HepG2 (cell line): Measurements from ENCODE around the gene CDYL2.

Experiments
- AGO1 ChIP-seq: fragments of 200-400 bp; formaldehyde crosslinking; IDR thresholded peaks from 2 replicates; pipeline ENCODE4 v1.6.1; 2017; ENCODE audit warnings: mild to moderate bottlenecking, low read depth, low read length, moderate library complexity; ENCODE audit not compliant: poor library complexity, severe bottlenecking
- ARID2 ChIP-seq: sonication (generic); formaldehyde crosslinking; IDR thresholded peaks from 2 replicates; pipeline ENCODE4 v1.8.1; 2022; ENCODE audit warnings: mild to moderate bottlenecking, missing genetic modification reagents, borderline replicate concordance
- CBFB ChIP-seq: sonication (generic); formaldehyde crosslinking; IDR thresholded peaks from 2 replicates; pipeline ENCODE4 v1.4.0; 2020; ENCODE audit warnings: missing genetic modification reagents
- ELF3 ChIP-seq: IDR thresholded peaks from 2 replicates; pipeline ENCODE4 v1.6.1; 2016; ENCODE audit warnings: missing genetic modification reagents, missing compliant biosample characterization
- POLR2AphosphoS2 ChIP-seq: IDR thresholded peaks from 2 replicates; pipeline ENCODE4 v1.6.1; 2011; ENCODE audit warnings: low read depth, low read length, improper control_type of control experiment
- POLR2AphosphoS5 ChIP-seq: IDR thresholded peaks from 2 replicates; pipeline ENCODE4 v1.6.1; 2012; ENCODE audit warnings: low read depth, low read length
- RAD21 ChIP-seq: fragments of 450-650 bp; formaldehyde crosslinking; IDR thresholded peaks from 2 replicates; pipeline ENCODE4 v1.5.0; 2020; ENCODE audit warnings: mild to moderate bottlenecking
- SATB2 ChIP-seq: sonication (generic); formaldehyde crosslinking; IDR thresholded peaks from 2 replicates; pipeline ENCODE4 v1.5.0; 2020; ENCODE audit warnings: missing genetic modification reagents
- SNRNP70 ChIP-seq: fragments of 200-400 bp; formaldehyde crosslinking; IDR thresholded peaks from 2 replicates; pipeline ENCODE4 v1.6.1; 2017; ENCODE audit warnings: mild to moderate bottlenecking, low read depth, low read length, moderate library complexity
- SP1 ChIP-seq, 2 experiments: fragments of 450-650 bp in 1 of 2; sonication (generic) in 1 of 2; formaldehyde crosslinking in 1 of 2; IDR thresholded peaks; 2 replicates each; pipeline versions ENCODE4 v1.4.0 to v1.6.1; 2016 to 2020; ENCODE audit warnings: missing genetic modification reagents in 1 of 2
- ZNF232 ChIP-seq: sonication (generic); formaldehyde crosslinking; IDR thresholded peaks from 2 replicates; pipeline ENCODE4 v1.4.0; 2020; ENCODE audit warnings: missing genetic modification reagents, borderline replicate concordance
- ZNF292 ChIP-seq: sonication (generic); formaldehyde crosslinking; IDR thresholded peaks from 2 replicates; pipeline ENCODE4 v1.8.1; 2022; ENCODE audit warnings: mild to moderate bottlenecking, low read depth, missing genetic modification reagents, borderline replicate concordance

DNA sequence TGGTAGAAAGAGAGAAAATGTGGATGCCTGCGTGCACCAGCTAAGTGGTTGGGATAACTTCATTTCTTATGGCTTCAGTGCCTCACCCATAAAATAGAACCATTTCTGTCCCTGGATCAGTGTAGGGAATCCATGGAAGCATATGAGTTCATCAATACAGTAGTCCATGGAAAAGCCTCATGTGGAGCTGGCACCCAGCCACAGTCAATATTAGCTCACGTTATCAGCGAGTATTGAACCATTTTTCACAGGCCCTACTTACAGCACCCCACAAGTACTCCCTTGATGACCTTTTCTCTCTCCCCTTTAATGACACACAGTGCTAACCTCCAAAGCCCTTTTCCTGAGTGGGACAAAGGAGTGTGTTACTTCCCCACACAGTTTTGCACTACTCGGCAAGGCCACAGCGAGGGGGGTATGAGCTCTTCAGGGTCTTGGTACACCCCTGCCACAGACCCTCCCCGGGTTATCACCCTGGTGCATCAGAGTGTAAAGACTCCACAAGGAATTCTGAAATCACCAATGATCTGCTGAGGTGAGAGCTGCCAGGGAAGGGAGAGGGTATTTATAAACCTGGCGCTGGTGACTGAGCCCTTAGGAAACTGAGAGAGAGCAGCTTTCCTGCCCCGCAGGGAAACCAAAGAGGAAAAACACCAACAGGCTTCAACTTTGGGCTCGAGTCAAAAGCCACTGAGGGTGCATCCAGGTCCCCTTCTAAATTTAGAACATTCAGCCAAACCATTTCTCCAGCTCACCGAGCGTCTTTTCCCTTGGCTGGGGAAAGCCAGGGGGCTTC lies 226.7 kb downstream of the CDYL2 start:
- TF ChIP-seq ELF3 (CRISPR knock-in tag): no peak
- no peak for TF ChIP-seq CBFB (CRISPR knock-in tag)
- TF ChIP-seq AGO1: no peak
- no peak for TF ChIP-seq ARID2 (CRISPR knock-in tag)
- TF ChIP-seq SATB2 (CRISPR knock-in tag): no peak
- TF ChIP-seq POLR2AphosphoS2: no peak
- TF ChIP-seq ZNF232 (CRISPR knock-in tag): no peak
- no peak for TF ChIP-seq SNRNP70
- no peak for TF ChIP-seq ZNF292 (CRISPR knock-in tag)
- no peak for TF ChIP-seq SP1 (IDR thresholded peaks at IDR 0.05)
- no peak for TF ChIP-seq SP1 (CRISPR knock-in tag; IDR thresholded peaks at IDR 0.05)
- TF ChIP-seq POLR2AphosphoS5: no peak
- no peak for TF ChIP-seq RAD21 (CRISPR knock-in tag)
